HG03196 (cell line): Measurements from ENCODE around the gene RBMY1J.
"Not testable (repeated sequence)": the region's sequence is repeated elsewhere in the genome, so short reads cannot be mapped to it uniquely, and the experiment has no call there.

Experiments used
- ATAC-seq: cut with Tn5 transposase; IDR thresholded peaks from one replicate; pipeline ENCODE4 v1.9.1; 2021; ENCODE audit not compliant: unreplicated experiment

RBMY1J gene

GRCh38 chrY:22403110-22403509, at the start of gene RBMY1J:
Gene RBMY1J (plus strand): TSS chrY:22403410. CDS start chrY:22405448, 2,038 bp downstream.
- not testable (repeated sequence) for ATAC-seq

- no peak for ATAC-seq
These were observed 35.8 kb upstream of the RBMY1J start for GRCh38 chrY:22367416-22367815.

DNA sequence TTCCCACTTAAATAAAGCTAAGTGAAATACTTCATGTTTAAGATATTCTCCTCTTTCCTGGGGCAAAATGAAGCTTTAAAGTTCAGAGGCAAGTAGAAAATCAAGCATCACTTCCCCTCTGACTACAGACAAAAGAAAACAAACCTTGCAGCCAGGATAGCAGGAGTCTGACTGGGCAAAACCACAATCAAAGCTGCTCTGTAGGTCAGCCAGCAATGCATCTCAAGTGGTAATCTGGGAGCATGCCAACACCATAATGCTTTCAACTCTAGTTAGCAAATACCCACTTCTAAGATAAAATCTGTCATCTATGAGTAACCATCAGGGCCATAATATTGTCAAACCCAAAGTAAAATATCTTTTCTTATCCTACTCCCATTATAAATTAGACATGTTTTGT, 32.6 kb upstream of the RBMY1J start:
- no peak for ATAC-seq

DNA sequence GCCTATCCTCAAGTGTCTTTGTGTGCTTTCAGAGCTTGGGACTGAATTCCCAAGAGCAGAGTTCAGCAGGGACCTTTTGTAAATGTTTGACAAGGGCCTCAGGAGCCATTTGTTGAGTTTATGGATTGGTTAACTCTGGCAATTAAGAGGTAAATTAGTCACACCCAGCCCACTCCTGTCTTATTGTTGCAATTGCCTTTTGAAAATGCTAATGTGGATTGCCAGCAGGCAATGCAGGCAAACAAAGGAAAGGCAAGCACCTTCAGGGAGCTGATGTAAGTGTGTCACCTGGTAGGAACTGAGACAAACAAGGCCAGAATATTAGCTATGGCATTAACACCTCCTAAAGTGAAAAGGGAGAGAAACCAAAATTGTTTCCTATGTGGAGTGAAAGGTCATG, 29.7 kb upstream of the RBMY1J start:
- ATAC-seq = no peak

DNA sequence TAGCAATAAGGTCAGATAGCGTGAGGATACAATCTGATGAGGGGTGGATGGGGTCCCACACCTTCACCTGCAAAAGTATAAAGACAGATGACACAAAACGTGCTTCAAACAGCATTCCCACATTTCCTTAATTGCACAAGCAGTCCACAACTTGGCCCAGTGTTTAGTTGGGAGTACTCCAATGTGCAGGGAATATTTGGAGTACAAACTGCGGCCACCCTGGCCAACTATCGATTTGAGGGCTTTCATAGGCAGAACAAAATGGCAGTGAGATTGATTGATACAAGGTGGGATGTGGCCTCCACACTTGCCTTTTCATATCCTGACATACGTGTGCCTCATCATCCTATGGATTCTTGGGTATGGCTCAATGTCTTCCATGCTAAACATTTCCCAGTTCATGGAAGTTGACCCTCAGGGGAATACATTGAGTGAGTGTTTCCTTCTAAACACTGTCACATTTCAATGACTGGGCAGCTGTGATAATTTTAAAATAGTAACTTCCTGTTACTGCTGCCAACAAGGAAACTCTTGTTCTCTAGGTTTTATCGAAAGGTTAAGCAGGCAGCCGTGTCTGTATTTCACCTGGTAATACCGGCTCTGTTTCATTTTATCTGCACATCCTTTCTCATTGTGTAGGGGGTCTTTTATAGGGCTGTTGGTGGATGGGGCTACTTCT, 41.6 kb downstream of the RBMY1J start:
- ATAC-seq = not testable (repeated sequence)

- ATAC-seq = not testable (repeated sequence)
These were observed 52.3 kb downstream of the RBMY1J start for GRCh38 chrY:22455522-22455921.

GRCh38 chrY:22461962-22462361, 58.8 kb downstream of the RBMY1J start:
- not testable (repeated sequence) for ATAC-seq
